NCI-H1105 (cell line): ENCODE measurements around the gene SLC35A3.
"Not testable (repeated sequence)": the region's sequence is repeated elsewhere in the genome, so short reads cannot be mapped to it uniquely, and the experiment has no call there.

ENCODE experiments used
- DNase-seq: peaks from one replicate; lab custom pipeline; 2025; lab: John Stamatoyannopoulos, UW

Gene SLC35A3

GRCh38 chr1:99975529-99975928 lies 5.7 kb downstream of the SLC35A3 start:
- no peak for DNase-seq

- DNase-seq, result not testable (repeated sequence)
Measured at GRCh38 chr1:99977326-99977725, 7.5 kb downstream of the SLC35A3 start.

- DNase-seq, result no peak
Measured at GRCh38 chr1:99978218-99978617, 8.4 kb downstream of the SLC35A3 start.

GRCh38 chr1:99979091-99979490 lies 9.3 kb downstream of the SLC35A3 start:
- no peak for DNase-seq

- DNase-seq, result no peak
Measured at GRCh38 chr1:99980928-99981327, 11.1 kb downstream of the SLC35A3 start.

- no peak for DNase-seq
Measured at GRCh38 chr1:99986656-99987225, 16.9 kb downstream of the SLC35A3 start.

GRCh38 chr1:99988210-99988765 lies 18.5 kb downstream of the SLC35A3 start:
- no peak for DNase-seq

- no peak for DNase-seq
Measured at GRCh38 chr1:99992044-99992722, 22.4 kb downstream of the SLC35A3 start.

- DNase-seq, result no peak
Measured at GRCh38 chr1:99992760-99993467, 23.1 kb downstream of the SLC35A3 start.

- DNase-seq, result no peak
Measured at GRCh38 chr1:99993468-99993845, 23.7 kb downstream of the SLC35A3 start.

- no peak for DNase-seq
Measured at GRCh38 chr1:99994496-99994895, 24.7 kb downstream of the SLC35A3 start.

GRCh38 chr1:99996951-99997350 lies 27.2 kb downstream of the SLC35A3 start:
- no peak for DNase-seq

- no peak for DNase-seq
Measured at GRCh38 chr1:100001462-100001861, 31.7 kb downstream of the SLC35A3 start.

GRCh38 chr1:100005424-100005823 lies 35.6 kb downstream of the SLC35A3 start:
- no peak for DNase-seq

GRCh38 chr1:100006688-100007087 lies 36.9 kb downstream of the SLC35A3 start:
- no peak for DNase-seq

GRCh38 chr1:100009458-100009857 lies 39.7 kb downstream of the SLC35A3 start:
- DNase-seq, result no peak

- DNase-seq, result no peak
Measured at GRCh38 chr1:100010804-100011203, 41.0 kb downstream of the SLC35A3 start.

- no peak for DNase-seq
Measured at GRCh38 chr1:100019220-100019619, 49.4 kb downstream of the SLC35A3 start.

- DNase-seq, result no peak
Measured at GRCh38 chr1:100023482-100023881, 53.7 kb downstream of the SLC35A3 start.

- no peak for DNase-seq
Measured at GRCh38 chr1:100027212-100027611, 57.4 kb downstream of the SLC35A3 start.

- no peak for DNase-seq
Measured at GRCh38 chr1:100028765-100029164, 59.0 kb downstream of the SLC35A3 start.

- DNase-seq, result peak; percentile 41
Measured at GRCh38 chr1:100034470-100034869, 64.7 kb downstream of the SLC35A3 start.

GRCh38 chr1:100035214-100035613 lies 65.4 kb downstream of the SLC35A3 start:
- DNase-seq, result no peak
